Neural progenitor cell (in vitro differentiated cells): ENCODE measurements around the gene CUBN.

Experiments
- CTCF ChIP-seq: fragments of 200-600 bp; sonication (generic); IDR thresholded peaks from 2 replicates; pipeline ENCODE4 v1.5.1; 2017; ENCODE audit warnings: antibody characterized with exemption, mild to moderate bottlenecking
- EZH2phosphoT487 ChIP-seq: fragments of 200-600 bp; sonication (generic); IDR thresholded peaks from 2 replicates; pipeline ENCODE4 v1.6.1; 2017; ENCODE audit warnings: antibody characterized with exemption

GRCh38 chr10:16957038-16957437 is 172.6 kb downstream of the CUBN start:
- TF ChIP-seq CTCF, result no peak
- TF ChIP-seq EZH2phosphoT487, result no peak
